Raji (cell line): ENCODE results near the gene ZNF692.

ENCODE experiments used
- POLR2A ChIP-seq: IDR thresholded peaks from 2 replicates; pipeline ENCODE4 v1.6.1; 2011; ENCODE audit warnings: low read depth, low read length, control low read depth; ENCODE audit not compliant: insufficient read depth

The ZNF692 gene

GRCh38 chr1:248824701-248825100 is 34.2 kb downstream of the ZNF692 start:
- no peak for TF ChIP-seq POLR2A

GRCh38 chr1:248824301-248824700 is 34.6 kb downstream of the ZNF692 start:
- no peak for TF ChIP-seq POLR2A

DNA sequence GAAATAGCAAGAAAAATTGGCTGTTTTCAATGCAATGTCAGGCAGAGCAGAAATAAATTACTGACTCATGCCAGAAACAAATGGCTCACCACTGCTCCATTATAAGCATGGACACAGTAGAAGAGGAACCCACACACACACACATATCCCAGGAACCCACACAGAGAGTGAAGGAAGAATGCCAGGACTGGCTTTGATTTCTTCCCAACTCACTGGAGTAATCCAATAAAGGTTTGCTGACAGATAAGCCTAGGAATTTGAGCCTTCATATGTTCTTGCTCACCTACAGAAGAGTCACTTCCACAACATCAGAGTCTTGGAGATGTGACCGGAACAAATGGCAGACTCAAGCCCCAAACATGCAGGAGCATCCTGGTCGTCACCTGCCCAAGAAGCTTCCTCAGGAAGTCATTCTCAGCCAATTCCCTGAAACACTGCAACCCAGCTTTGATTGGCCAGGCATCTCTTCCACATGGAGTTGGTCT is 35.3 kb downstream of the ZNF692 start:
- TF ChIP-seq POLR2A: no peak

GRCh38 chr1:248822148-248823032 is 36.5 kb downstream of the ZNF692 start:
- TF ChIP-seq POLR2A: no peak

- no peak for TF ChIP-seq POLR2A
These were observed 37.2 kb downstream of the ZNF692 start for GRCh38 chr1:248821641-248822040.

GRCh38 chr1:248821101-248821500 is 37.8 kb downstream of the ZNF692 start:
- TF ChIP-seq POLR2A: no peak

- TF ChIP-seq POLR2A: no peak
These were observed 38.8 kb downstream of the ZNF692 start for GRCh38 chr1:248820041-248820585.

DNA sequence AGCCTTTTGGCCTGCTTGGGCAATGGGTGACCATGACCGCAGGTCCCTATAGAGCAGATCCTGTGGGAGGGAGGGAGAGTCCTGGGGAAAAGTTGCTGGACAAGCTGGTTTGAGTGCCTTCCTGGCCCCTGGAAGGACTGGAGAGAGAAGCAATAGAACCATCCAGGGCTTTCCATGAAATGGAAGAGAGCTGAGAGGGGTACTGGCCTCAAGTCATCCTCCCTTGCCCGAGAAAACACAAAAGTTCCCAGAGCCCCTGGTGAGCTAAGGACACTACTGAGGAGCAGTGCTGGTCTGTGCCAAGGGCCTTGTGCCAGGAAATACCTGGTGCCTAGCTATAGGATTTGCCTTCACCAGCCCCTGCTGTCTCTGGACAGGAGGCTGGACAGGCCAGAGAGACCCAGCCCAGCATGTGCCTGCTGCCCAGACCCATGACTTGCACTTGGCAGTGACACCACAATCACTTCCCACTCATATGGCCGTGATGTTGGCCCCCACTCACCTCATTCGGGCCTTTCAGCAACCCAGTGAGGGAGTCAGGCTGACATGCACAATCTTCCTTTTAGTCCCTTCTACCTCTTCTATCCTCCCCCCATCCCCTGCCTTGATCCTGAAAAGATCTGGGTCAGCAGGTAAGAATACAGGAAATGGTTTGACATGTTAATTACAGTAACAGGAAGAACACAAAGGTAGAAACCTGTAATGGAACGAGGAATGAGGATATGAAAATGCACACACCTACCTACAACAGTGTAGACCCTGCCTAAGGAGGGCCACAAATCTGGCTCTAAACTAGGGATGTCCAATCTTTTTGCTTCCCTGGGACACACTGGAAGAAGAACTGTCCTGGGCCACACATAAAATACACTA is 40.1 kb downstream of the ZNF692 start:
- no peak for TF ChIP-seq POLR2A

- no peak for TF ChIP-seq POLR2A
These were observed 41.8 kb downstream of the ZNF692 start for GRCh38 chr1:248817065-248817464.

GRCh38 chr1:248816042-248816851 is 42.6 kb downstream of the ZNF692 start:
- TF ChIP-seq POLR2A: no peak

- TF ChIP-seq POLR2A: no peak
These were observed 43.4 kb downstream of the ZNF692 start for GRCh38 chr1:248815407-248816034.

DNA sequence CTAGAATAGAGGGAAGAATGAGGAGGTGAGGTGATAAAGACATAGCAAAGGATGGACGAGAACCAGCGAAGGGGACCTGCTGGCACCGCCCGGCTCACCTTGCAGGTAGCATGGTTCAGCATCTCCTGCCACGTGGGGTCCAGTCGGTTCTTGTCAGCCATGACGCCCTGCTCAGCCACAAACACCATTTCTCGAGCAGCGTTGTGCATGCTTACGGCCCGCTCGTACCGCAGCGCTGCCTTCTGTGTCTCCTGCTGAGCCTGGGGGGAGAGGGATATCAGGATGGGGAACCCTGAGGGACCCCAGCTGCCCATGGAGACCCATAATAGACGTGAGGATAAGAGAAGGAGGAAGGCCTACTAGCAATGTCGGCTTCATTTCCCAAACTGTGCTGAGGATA is 44.5 kb downstream of the ZNF692 start:
- no peak for TF ChIP-seq POLR2A

DNA sequence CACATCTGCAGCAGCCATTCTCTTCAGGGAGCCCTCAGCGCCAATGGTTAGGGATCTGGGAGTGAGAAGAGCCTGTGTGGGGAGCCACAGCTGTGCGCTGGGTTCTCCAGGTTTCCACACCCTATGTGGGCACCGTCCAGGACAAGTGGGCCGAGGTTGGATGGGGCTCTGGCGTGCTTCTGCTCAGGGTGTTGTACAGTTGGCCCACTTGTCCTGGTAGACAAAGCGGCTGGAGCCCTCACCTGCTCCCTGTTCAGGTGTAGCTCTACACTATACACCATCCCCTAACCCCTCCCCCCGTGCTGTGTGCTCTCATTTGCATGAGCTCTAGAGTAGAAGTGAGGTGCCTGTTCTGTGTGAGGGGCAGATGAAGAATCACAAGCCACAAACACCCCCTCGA is 45.3 kb downstream of the ZNF692 start:
- TF ChIP-seq POLR2A: no peak

- no peak for TF ChIP-seq POLR2A
These were observed 46.0 kb downstream of the ZNF692 start for GRCh38 chr1:248812736-248813425.
